Peyer's patch (tissue), 4 donors: Measurements from ENCODE around the gene STK36.

ENCODE experiments used
- CTCF ChIP-seq, 6 experiments: fragments of 450-650 bp in 4 of 6; fragments of 200-600 bp in 2 of 6; sonication (generic) in 1 of 6; IDR thresholded peaks; one replicate each; pipeline ENCODE4 v1.5.1; 2017 to 2019; ENCODE audit warnings: antibody characterized with exemption in 6 of 6, mild to moderate bottlenecking in 3 of 6, moderate library complexity in 1 of 6
- POLR2A ChIP-seq, 2 donors: fragments of 450-650 bp; IDR thresholded peaks; one replicate each; pipeline ENCODE4 v1.5.1; 2017; ENCODE audit warnings: antibody characterized with exemption in 2 of 2, mild to moderate bottlenecking in 2 of 2, moderate library complexity in 2 of 2

GRCh38 chr2:218709908-218710307, 38.0 kb downstream of the STK36 start:
- TF ChIP-seq CTCF (IDR thresholded peaks at IDR 0.05), result no peak
- TF ChIP-seq POLR2A (IDR thresholded peaks at IDR 0.05), result no peak
